Left colon (tissue), 2 donors: Measurements from ENCODE around the gene PSG4. TPM values are rescaled to one million over a fixed set of nuclear protein-coding genes. Genes with fewer than 3 reads are reported as not detected.
"Not testable (repeated sequence)": the region's sequence is repeated elsewhere in the genome, so short reads cannot be mapped to it uniquely, and the experiment has no call there.

Experiments used
- ATAC-seq: fragments of 200-7000 bp; cut with Tn5 transposase; one replicate; pipeline ENCODE4 v1.9.1; 2020; ENCODE audit warnings: mild to moderate bottlenecking, moderate library complexity
- DNase-seq, 2 donors: peaks; one replicate each; pipeline ENCODE4 v3.0.0-alpha.2; 2020
- intact Hi-C, 2 donors: fragments of 100-400 bp; cut with DNase I in 1 of 2; cut with micrococcal nuclease in 1 of 2; formaldehyde crosslinking; loops; one replicate each; pipeline versions ENCODE4 v1.11.2 to v1.14.0; 2022; cut with DNase I, micrococcal nuclease
- long read RNA-seq: library from polyadenylated mRNA; unstranded; transcript quantifications from one replicate; pipeline ENCODE4 v2.0.0, GENCODE V29; 2021
- total RNA-seq, 2 donors: library from RNA; stranded (reverse); fragmentation: NEBNext Ultra II Directional; extraction: Animal tissue kit (Norgen Biotek cat#: 25700); gene quantifications; one replicate each; pipeline ENCODE4 v1.2.1, GENCODE V29; 2021
- donor health status: DM: no; HTN: no; CAD: no.
- donor health status: DM: yes; HTN: yes; CAD: no.

PSG4 gene
- not detected for total RNA-seq
- long read RNA-seq: 0 reads

GRCh38 chr19:43205471-43206105 is at the start of gene PSG4:
Gene PSG4 (minus strand): TSS chr19:43205638. CDS start chr19:43205536, 102 bp downstream.
- not testable (repeated sequence) for ATAC-seq, DNase-seq
- intact Hi-C loops: loop anchor here in 1 of 2 donors (10.0 kb wide), 1 partner anchor 101 kb away; no protein-coding TSS in a partner anchor

- ATAC-seq, intact Hi-C loops, DNase-seq: not testable (repeated sequence)
Measured at GRCh38 chr19:43251428-43251827, 46.0 kb upstream of the PSG4 start.

GRCh38 chr19:43250296-43250695 is 44.9 kb upstream of the PSG4 start:
- DNase-seq, ATAC-seq, intact Hi-C loops: not testable (repeated sequence)

GRCh38 chr19:43248635-43249002 is 43.2 kb upstream of the PSG4 start:
- intact Hi-C loops, ATAC-seq: not testable (repeated sequence)

GRCh38 chr19:43247243-43247880 is 41.9 kb upstream of the PSG4 start:
- intact Hi-C loops, ATAC-seq, DNase-seq: not testable (repeated sequence)

More at GRCh38 chr19:43248635-43249002, 43.2 kb upstream of the PSG4 start:
- DNase-seq: not testable (repeated sequence)

GRCh38 chr19:43245848-43246247 is 40.4 kb upstream of the PSG4 start:
- intact Hi-C loops, DNase-seq, ATAC-seq: not testable (repeated sequence)

- DNase-seq, intact Hi-C loops, ATAC-seq: not testable (repeated sequence)
Measured at GRCh38 chr19:43242211-43242610, 36.8 kb upstream of the PSG4 start.

- ATAC-seq, intact Hi-C loops, DNase-seq: not testable (repeated sequence)
Measured at GRCh38 chr19:43238213-43238612, 32.8 kb upstream of the PSG4 start.

- DNase-seq, intact Hi-C loops: not testable (repeated sequence)
Measured at GRCh38 chr19:43235686-43236085, 30.2 kb upstream of the PSG4 start.

GRCh38 chr19:43229315-43229714 is 23.9 kb upstream of the PSG4 start:
- ATAC-seq: no peak
- intact Hi-C loops: no loop called here

More at GRCh38 chr19:43235686-43236085, 30.2 kb upstream of the PSG4 start:
- not testable (repeated sequence) for ATAC-seq

GRCh38 chr19:43228730-43229129 is 23.3 kb upstream of the PSG4 start:
- ATAC-seq, intact Hi-C loops: not testable (repeated sequence)
- DNase-seq: peak in 1 of 2 donors; percentile 13

More at GRCh38 chr19:43229315-43229714, 23.9 kb upstream of the PSG4 start:
- DNase-seq: no peak

GRCh38 chr19:43226986-43227385 is 21.5 kb upstream of the PSG4 start:
- ATAC-seq, intact Hi-C loops, DNase-seq: not testable (repeated sequence)

GRCh38 chr19:43224855-43225253 is 19.4 kb upstream of the PSG4 start:
- ATAC-seq (no peak), DNase-seq (no peak)
- intact Hi-C loops: no loop called here

GRCh38 chr19:43224201-43224854 is 18.9 kb upstream of the PSG4 start:
- intact Hi-C loops, DNase-seq, ATAC-seq: not testable (repeated sequence)

GRCh38 chr19:43221891-43222290 is 16.5 kb upstream of the PSG4 start:
- intact Hi-C loops, DNase-seq, ATAC-seq: not testable (repeated sequence)

- intact Hi-C loops, DNase-seq, ATAC-seq: not testable (repeated sequence)
Measured at GRCh38 chr19:43219136-43219535, 13.7 kb upstream of the PSG4 start.

- ATAC-seq, intact Hi-C loops, DNase-seq: not testable (repeated sequence)
Measured at GRCh38 chr19:43215881-43216280, 10.4 kb upstream of the PSG4 start.

GRCh38 chr19:43207991-43208390 is 2.6 kb upstream of the PSG4 start:
- intact Hi-C loops: loop anchor here in 1 of 2 donors (10.0 kb wide), 1 partner anchor 103 kb away; no protein-coding TSS in a partner anchor
- no peak for ATAC-seq
- no peak for DNase-seq

GRCh38 chr19:43207174-43207573 is 1.7 kb upstream of the PSG4 start:
- intact Hi-C loops: loop anchor here in 1 of 2 donors (10.0 kb wide), 1 partner anchor 102 kb away; no protein-coding TSS in a partner anchor
- ATAC-seq: not testable (repeated sequence)
- DNase-seq: peak in 1 of 2 donors; percentile 9
